Measurements from ENCODE around the gene ANKRD30BL.
"Not testable (repeated sequence)": the region's sequence is repeated elsewhere in the genome, so short reads cannot be mapped to it uniquely, and the experiment has no call there.

Gene ANKRD30BL

GRCh38 chr2:132161161-132162124 lies at the start of gene ANKRD30BL:
Gene ANKRD30BL, minus strand, starts transcription at chr2:132161952. Its CDS starts 247 bp downstream, at chr2:132161705.
- not testable (repeated sequence) for H3K9me3 ChIP-seq (ENCODE audit: control insufficient read depth, insufficient read depth, low read length); H3K9me2 ChIP-seq (replicated peaks; ENCODE audit: control insufficient read depth, low read length); H3K79me2 ChIP-seq (ENCODE audit: control insufficient read depth, low read length); H4K20me1 ChIP-seq (ENCODE audit: control insufficient read depth, insufficient read depth, low read depth, low read length); H3K36me3 ChIP-seq (ENCODE audit: control insufficient read depth, low read length); H3K4me1 ChIP-seq (ENCODE audit: control insufficient read depth, low read length); H3K27me3 ChIP-seq (ENCODE audit: control insufficient read depth, low read length); H3K4me2 ChIP-seq (ENCODE audit: low read length); H3K27ac ChIP-seq (ENCODE audit: low read depth, low read length); H3K4me3 ChIP-seq (ENCODE audit: low read length); H3F3A ChIP-seq (ENCODE audit: control insufficient read depth, insufficient read depth)

- not testable (repeated sequence) for H3K9me3 ChIP-seq (ENCODE audit: control insufficient read depth, insufficient read depth, low read length); H3K4me1 ChIP-seq (ENCODE audit: control insufficient read depth, low read length); H3K79me2 ChIP-seq (ENCODE audit: control insufficient read depth, low read length); H3K27me3 ChIP-seq (ENCODE audit: control insufficient read depth, low read length); H3K36me3 ChIP-seq (ENCODE audit: control insufficient read depth, low read length); H4K20me1 ChIP-seq (ENCODE audit: control insufficient read depth, insufficient read depth, low read depth, low read length); H3K9me2 ChIP-seq (replicated peaks; ENCODE audit: control insufficient read depth, low read length); H3F3A ChIP-seq (ENCODE audit: control insufficient read depth, insufficient read depth)
- Histone ChIP-seq H3K4me2 (ENCODE audit: low read length) (peak overlapping the region; percentile 49), H3K27ac (ENCODE audit: low read depth, low read length) (peak overlapping the region; percentile 62), H3K4me3 (ENCODE audit: low read length) (peak overlapping the region; percentile 40; the same call in 1 of the 2 replicates)
These were observed 41.1 kb upstream of the ANKRD30BL start for GRCh38 chr2:132202866-132203265.

DNA sequence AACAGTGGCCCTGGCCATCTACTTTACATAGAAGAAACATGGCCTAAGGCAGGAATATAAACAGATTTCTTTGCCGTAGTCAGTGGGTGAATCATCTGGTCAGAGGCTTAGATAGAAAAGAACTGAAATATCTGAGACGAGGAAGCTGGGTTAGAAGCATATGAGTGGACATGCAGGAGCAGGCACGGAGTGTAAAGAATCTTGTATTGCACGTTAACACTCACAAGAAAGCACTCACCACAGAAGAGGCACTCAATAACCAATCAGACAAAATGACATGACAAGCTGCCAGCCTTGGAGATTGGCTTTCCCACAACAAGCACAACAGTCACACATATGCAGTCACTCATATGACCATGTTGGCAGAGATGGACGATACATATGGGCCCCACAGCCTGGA lies 31.1 kb upstream of the ANKRD30BL start:
- not testable (repeated sequence) for H3K9me2 ChIP-seq (replicated peaks; ENCODE audit: control insufficient read depth, low read length); H4K20me1 ChIP-seq (ENCODE audit: control insufficient read depth, insufficient read depth, low read depth, low read length); H3K36me3 ChIP-seq (ENCODE audit: control insufficient read depth, low read length); H3K4me3 ChIP-seq (ENCODE audit: low read length); H3K27me3 ChIP-seq (ENCODE audit: control insufficient read depth, low read length); H3K79me2 ChIP-seq (ENCODE audit: control insufficient read depth, low read length); H3K9me3 ChIP-seq (ENCODE audit: control insufficient read depth, insufficient read depth, low read length); H3K4me2 ChIP-seq (ENCODE audit: low read length); H3K4me1 ChIP-seq (ENCODE audit: control insufficient read depth, low read length); H3K27ac ChIP-seq (ENCODE audit: low read depth, low read length); H3F3A ChIP-seq (ENCODE audit: control insufficient read depth, insufficient read depth)

- not testable (repeated sequence) for H3K27me3 ChIP-seq (ENCODE audit: control insufficient read depth, low read length); H4K20me1 ChIP-seq (ENCODE audit: control insufficient read depth, insufficient read depth, low read depth, low read length); H3F3A ChIP-seq (ENCODE audit: control insufficient read depth, insufficient read depth); H3K4me3 ChIP-seq (ENCODE audit: low read length); H3K79me2 ChIP-seq (ENCODE audit: control insufficient read depth, low read length); H3K27ac ChIP-seq (ENCODE audit: low read depth, low read length); H3K36me3 ChIP-seq (ENCODE audit: control insufficient read depth, low read length); H3K9me3 ChIP-seq (ENCODE audit: control insufficient read depth, insufficient read depth, low read length); H3K4me1 ChIP-seq (ENCODE audit: control insufficient read depth, low read length); H3K4me2 ChIP-seq (ENCODE audit: low read length); H3K9me2 ChIP-seq (replicated peaks; ENCODE audit: control insufficient read depth, low read length)
These were observed 5.3 kb upstream of the ANKRD30BL start for GRCh38 chr2:132167100-132167499.

- H3K79me2 ChIP-seq (ENCODE audit: control insufficient read depth, low read length); H3K4me1 ChIP-seq (ENCODE audit: control insufficient read depth, low read length); H3K36me3 ChIP-seq (ENCODE audit: control insufficient read depth, low read length): not testable (repeated sequence)
These were observed 441 bp upstream of the ANKRD30BL start for GRCh38 chr2:132162125-132162660.

GRCh38 chr2:132146774-132147173 lies 15.0 kb downstream of the ANKRD30BL start:
- not testable (repeated sequence) for H3K9me2 ChIP-seq (replicated peaks; ENCODE audit: control insufficient read depth, low read length); H3K9me3 ChIP-seq (ENCODE audit: control insufficient read depth, insufficient read depth, low read length); H3F3A ChIP-seq (ENCODE audit: control insufficient read depth, insufficient read depth); H3K27me3 ChIP-seq (ENCODE audit: control insufficient read depth, low read length); H3K79me2 ChIP-seq (ENCODE audit: control insufficient read depth, low read length); H3K36me3 ChIP-seq (ENCODE audit: control insufficient read depth, low read length); H4K20me1 ChIP-seq (ENCODE audit: control insufficient read depth, insufficient read depth, low read depth, low read length)
- peak overlapping the region; percentile 82 for H3K27ac ChIP-seq (ENCODE audit: low read depth, low read length)
- peaks cover 25% of the 10 kb centered on the region for H3K4me1 ChIP-seq (ENCODE audit: control insufficient read depth, low read length)
- peak overlapping the region; percentile 63 for H3K4me2 ChIP-seq (ENCODE audit: low read length)
- peak overlapping the region; percentile 68 for H3K4me3 ChIP-seq (ENCODE audit: low read length)
- peak; percentile 43 for TF ChIP-seq CTCF (IDR thresholded peaks at IDR 0.05; ENCODE audit: low read depth, low read length, poor library complexity, severe bottlenecking)

More at GRCh38 chr2:132162125-132162660, 441 bp upstream of the ANKRD30BL start:
- not testable (repeated sequence) for H3K4me3 ChIP-seq (ENCODE audit: low read length); H4K20me1 ChIP-seq (ENCODE audit: control insufficient read depth, insufficient read depth, low read depth, low read length); H3F3A ChIP-seq (ENCODE audit: control insufficient read depth, insufficient read depth); H3K9me3 ChIP-seq (ENCODE audit: control insufficient read depth, insufficient read depth, low read length); H3K4me2 ChIP-seq (ENCODE audit: low read length); H3K27ac ChIP-seq (ENCODE audit: low read depth, low read length); H3K9me2 ChIP-seq (replicated peaks; ENCODE audit: control insufficient read depth, low read length); H3K27me3 ChIP-seq (ENCODE audit: control insufficient read depth, low read length)
